HG02870 (cell line): Measurements from ENCODE around the gene TMEM18.

ENCODE experiments used
- ATAC-seq: cut with Tn5 transposase; IDR thresholded peaks from one replicate; pipeline ENCODE4 v1.9.1; 2021; ENCODE audit warnings: mild to moderate bottlenecking, moderate library complexity; ENCODE audit not compliant: unreplicated experiment

TMEM18 gene

DNA sequence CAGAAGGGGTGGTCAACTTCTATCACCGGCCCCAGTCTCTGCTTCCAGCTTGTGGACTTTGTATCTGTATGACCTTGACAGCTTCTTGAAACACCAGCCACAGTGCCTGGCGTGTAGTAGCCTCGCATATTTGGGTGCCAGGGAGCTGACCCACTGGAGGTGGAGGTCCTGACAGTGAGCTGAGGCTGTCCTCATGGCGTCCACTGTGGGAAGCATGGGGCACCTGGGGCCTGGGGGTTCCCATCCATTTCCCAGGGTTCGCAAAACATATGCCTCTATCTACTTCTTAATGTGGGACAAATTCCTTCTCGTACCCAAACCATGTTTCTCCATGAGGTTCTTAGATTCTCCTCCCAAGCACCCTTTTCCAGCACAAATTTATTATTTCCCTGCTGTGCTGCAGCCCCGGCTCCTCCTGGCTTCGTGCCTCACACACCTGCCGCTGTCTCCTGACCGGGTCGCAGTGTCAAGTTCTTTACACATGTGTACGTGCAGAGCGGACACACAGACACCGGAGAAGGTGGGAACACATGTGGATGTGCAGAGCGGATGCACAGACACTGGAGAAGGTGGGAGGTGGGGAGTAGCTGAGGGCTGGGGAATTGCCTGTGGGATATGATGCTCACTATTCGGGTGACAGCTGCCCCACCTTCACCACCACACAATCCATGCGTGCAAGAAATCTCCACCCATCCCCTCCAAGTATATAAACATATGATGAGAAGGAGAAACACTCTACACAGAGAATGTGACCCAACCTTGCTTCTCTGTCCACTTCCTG lies 23.4 kb downstream of the TMEM18 start:
- no peak for ATAC-seq

- ATAC-seq: no peak
Observed at GRCh38 chr2:652881-653480, 24.2 kb downstream of the TMEM18 start.

GRCh38 chr2:651951-652373 lies 25.2 kb downstream of the TMEM18 start:
- no peak for ATAC-seq

- no peak for ATAC-seq
Observed at GRCh38 chr2:650343-651310, 26.6 kb downstream of the TMEM18 start.

GRCh38 chr2:649426-650342 lies 27.5 kb downstream of the TMEM18 start:
- ATAC-seq: no peak

GRCh38 chr2:648476-649424 lies 28.5 kb downstream of the TMEM18 start:
- no peak for ATAC-seq

GRCh38 chr2:647691-648231 lies 29.4 kb downstream of the TMEM18 start:
- no peak for ATAC-seq

DNA sequence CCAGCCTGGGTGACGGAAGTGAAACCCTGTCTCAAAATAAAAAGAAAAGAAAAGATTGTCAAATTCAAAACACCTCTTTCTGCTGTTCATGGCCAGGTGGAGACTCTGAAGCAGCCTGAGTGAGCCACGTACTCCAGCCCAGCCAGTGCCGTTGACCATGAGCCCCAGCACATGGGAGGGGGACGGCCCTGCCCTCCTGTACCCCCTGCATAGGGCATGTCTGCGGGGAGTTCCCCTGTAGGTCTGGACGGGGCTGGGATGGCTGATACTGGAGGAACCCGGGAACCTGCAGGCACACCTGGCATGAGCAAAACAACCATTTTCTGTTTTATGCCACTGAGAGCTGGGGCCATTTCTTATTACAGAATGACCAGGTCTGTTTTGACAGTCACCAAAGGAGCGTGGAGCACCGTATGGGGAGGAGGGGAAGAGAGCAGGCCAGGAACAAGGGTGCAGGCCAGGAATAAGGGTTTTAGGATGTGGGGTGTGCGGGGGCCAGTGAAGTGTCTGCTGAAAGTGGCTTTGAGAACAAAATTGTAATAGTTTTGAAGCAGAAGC lies 30.1 kb downstream of the TMEM18 start:
- ATAC-seq: no peak

DNA sequence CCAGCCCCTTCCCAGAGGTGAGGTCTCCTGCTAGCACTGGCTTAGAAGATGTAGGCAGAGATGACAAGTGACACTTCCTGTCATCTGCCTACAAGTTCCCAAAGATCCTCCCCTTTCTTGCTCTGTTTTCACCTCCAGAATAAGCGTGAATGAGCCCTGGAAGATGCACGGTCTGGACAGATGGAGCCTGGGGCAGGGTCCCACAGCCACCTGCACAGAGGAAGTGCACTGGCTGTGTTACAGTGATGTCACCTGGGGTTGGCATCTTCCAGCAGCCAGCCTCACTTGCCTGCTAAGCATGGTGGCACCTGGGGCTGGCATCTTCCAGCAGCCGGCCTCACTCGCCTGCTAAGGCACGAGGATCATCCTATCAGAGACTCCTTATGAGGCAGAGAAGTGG lies 32.3 kb downstream of the TMEM18 start:
- ATAC-seq: no peak

GRCh38 chr2:643761-644160 lies 33.4 kb downstream of the TMEM18 start:
- no peak for ATAC-seq

GRCh38 chr2:643334-643733 lies 33.9 kb downstream of the TMEM18 start:
- no peak for ATAC-seq

DNA sequence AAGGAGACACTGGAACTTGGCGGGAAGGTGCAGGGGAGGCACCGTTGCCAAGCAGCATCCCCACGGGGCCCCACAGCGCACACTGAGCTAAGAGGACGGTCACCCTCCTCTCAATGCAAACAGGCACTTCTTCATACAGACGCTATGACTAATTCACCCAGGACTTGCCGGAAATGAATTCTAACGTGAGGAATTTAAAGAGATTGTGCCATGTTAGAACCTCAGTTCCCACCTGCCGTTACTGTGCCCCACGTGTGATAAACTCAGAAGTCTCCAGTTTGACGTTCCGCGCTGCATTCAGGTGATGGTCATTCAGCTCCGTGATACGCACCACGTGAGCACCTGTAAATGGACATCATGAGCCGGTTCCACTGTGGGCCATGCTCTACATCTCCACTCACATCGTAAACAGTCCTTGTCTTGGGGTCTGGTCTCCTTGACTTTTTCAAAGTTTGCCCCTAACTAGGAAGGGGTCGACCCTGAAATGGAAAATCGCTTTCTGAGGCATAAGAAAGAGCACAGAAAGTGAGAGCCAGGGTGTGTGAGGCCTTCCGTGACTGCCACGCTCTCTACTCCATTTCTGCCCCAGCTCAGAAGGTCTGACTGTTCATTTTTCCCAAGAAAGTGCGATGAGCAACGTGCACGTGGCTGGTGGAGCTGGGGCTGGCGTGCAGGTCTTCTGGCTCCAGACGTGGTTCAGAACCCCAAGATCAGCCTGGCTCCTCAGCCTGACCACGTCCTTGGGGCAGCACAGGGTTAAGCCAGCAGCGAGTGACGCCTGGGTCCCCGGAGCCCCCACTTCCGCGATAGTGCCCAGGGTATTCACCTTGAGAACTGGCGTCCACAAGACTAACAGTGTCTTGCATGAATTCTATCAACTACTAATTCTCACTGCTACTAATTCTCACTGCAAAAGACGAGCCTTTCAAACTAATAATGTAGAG lies 35.1 kb downstream of the TMEM18 start:
- no peak for ATAC-seq

GRCh38 chr2:641164-641871 lies 35.9 kb downstream of the TMEM18 start:
- no peak for ATAC-seq

- ATAC-seq: no peak
Observed at GRCh38 chr2:639703-640102, 37.5 kb downstream of the TMEM18 start.

GRCh38 chr2:637804-638203 lies 39.4 kb downstream of the TMEM18 start:
- ATAC-seq: no peak

DNA sequence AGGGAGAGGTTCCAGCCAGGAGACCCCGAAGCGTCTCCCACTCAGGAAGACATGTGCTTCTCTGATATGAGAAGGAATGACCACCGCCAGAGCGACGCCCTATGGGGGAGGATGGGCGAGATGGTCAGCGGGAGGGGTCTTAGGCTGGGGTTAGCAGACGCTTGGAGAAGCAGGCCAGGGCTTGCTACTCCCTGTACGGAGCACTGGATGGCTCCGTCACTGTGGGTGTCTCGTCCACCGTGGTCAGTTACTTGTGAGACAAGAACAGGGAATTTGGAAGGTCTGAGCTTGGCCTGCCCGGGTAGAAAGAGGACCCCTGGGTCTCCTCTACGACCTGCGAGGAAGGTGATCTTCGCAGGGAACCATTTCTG lies 39.8 kb downstream of the TMEM18 start:
- no peak for ATAC-seq
